Occipital lobe (tissue), 2 donors: ENCODE measurements around the gene MAP4K5. TPM values are rescaled to one million over a fixed set of nuclear protein-coding genes. Genes with fewer than 3 reads are reported as not detected.

Experiments used
- DNase-seq: peaks from one replicate; lab custom pipeline; 2025; lab: John Stamatoyannopoulos, UW
- total RNA-seq: library from RNA; depleted of rRNA; stranded (reverse); fragments of >200 nt; gene quantifications from one replicate; pipeline ENCODE4 v1.2.3, GENCODE V29; 2014

The MAP4K5 gene
- total RNA-seq, 1 donor from 2014 or later, result 148 TPM

- DNase-seq, result no peak
Measured at GRCh38 chr14:50477760-50478159, 54.6 kb downstream of the MAP4K5 start.

DNA sequence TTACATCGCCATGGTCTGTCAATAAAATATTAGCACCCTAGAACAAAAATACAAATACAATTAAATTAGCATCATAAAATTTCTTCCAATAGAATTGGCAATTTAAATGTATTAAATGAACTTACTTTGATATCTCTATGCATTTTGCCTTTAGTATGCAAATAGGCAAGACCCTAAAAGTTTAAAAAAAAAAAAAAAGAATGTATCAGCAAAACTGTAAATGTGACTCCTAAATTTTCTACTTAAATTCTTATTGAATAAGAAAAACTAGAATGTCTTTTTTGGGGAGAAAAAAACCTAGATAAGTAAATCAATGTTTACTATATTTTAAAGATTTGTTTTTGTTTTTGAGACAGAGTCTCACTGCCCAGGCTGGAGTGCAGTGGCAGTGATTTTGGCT, 56.2 kb downstream of the MAP4K5 start:
- DNase-seq, result no peak

GRCh38 chr14:50475460-50475859, 56.9 kb downstream of the MAP4K5 start:
- DNase-seq, result no peak

- DNase-seq, result no peak
Measured at GRCh38 chr14:50471838-50472465, 60.4 kb downstream of the MAP4K5 start.

DNA sequence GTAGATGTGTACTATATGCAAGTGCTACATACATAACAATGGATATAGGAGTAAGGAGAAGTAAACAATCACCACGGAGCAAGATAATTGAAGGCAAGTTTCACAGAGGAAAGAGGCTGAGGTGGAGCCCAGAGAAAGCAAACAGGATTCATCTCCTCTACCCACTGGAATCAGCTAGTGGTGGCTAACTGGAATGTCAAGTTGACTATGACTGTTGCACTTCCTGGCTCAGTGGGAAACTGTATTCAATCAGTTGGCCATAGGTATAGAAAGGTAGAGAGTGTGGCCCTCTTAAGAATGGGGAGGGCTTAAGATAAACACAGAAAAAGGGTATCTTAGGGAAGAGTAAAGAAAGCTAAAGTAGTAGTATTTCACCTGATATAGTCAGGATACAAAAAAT, 62.4 kb downstream of the MAP4K5 start:
- no peak for DNase-seq

DNA sequence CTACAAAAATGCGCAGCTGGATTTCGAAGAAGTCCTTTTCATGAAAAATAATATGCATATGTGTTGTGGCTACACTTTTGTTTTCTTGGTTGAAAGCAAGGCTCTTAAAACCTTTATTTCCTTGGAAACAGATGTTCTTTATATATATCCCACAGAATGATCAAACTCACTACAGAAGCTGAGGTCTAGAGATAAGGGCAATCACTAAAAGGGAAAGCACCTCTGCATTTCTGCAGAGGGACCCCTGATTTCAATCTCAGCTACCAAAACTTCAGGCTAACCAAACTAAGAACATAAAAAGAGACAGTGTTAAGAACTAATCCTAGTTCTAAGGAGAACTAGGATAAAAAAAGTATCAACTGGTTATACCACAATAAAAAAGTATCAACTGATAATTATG, 70.3 kb downstream of the MAP4K5 start:
- DNase-seq, result no peak

DNA sequence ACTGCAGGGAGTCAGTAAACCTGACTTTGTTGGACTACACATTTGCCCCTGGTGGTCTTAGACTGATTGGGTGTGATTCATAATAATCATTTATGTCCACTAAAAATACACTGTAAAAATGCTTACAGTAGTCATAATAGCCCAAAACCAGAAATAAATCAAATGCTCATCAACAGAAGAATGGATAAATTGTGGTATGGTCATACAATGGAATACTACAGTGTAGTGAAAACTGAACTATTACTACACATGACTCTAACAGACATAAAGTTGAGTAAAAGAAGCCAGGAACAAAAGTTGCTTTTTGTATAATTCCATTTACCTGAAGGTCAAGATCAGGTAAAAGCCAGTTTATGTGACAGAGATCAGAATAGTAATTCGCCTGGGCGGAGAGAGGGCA, 78.5 kb downstream of the MAP4K5 start:
- DNase-seq, result no peak

- no peak for DNase-seq
Measured at GRCh38 chr14:50452979-50453705, 79.2 kb downstream of the MAP4K5 start.

DNA sequence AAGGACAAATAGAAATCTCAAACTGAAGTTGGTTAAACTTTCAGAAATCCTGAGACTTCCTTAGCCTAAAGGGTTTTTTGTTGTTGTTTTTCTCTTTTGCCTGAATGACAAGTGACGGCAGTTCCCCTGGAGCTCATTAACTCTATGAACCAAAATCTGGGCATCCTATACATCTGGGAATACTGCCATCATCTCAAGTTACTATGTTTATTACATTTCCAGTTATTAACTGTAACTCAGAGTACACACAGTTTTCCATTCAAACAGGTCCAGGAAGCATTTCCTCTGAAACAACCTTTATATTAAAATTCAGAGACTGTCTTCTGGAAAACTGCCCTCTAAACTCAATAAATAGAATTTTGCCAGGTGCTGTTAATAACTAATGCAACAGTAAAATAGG, 80.1 kb downstream of the MAP4K5 start:
- DNase-seq, result no peak

DNA sequence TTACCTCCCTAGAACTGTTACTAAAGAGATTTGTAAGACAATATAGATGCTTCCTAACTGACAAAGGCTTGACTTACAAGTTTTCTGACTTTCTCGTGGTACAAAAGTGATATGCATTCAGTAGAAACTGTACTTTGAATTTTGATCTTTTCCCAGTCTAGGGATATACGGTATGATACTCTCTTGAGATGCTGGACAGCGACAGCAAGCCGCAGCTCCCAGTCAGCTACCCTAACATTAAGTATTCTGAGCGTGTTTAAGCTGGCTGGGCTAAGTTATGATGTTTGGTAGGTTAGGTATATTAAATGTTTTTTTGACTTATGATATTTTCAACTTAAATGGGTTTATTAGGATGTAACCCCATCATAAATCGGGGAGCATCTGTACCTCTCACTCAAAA, 80.5 kb downstream of the MAP4K5 start:
- no peak for DNase-seq

DNA sequence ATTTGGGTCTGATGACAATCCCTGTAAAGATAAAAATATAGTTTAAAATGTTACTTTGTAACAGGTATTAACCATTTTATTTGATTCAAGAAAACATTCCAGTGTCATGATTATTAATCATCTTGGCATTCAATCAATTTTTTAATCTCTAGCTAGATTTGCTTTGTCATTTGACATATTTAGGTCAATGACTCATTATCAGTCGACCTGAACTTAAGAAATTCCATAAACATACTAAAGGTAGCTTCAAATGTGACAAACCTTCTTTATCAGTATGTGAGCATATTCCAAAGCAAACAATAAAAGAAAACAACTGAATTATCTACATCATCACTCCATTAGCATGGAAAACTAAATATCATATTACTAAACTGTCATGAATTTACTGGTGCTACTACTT, 84.9 kb downstream of the MAP4K5 start:
- DNase-seq, result no peak

- DNase-seq, result no peak
Measured at GRCh38 chr14:50434528-50434927, 97.8 kb downstream of the MAP4K5 start.

GRCh38 chr14:50432131-50432530, 100.2 kb downstream of the MAP4K5 start:
- DNase-seq, result no peak

DNA sequence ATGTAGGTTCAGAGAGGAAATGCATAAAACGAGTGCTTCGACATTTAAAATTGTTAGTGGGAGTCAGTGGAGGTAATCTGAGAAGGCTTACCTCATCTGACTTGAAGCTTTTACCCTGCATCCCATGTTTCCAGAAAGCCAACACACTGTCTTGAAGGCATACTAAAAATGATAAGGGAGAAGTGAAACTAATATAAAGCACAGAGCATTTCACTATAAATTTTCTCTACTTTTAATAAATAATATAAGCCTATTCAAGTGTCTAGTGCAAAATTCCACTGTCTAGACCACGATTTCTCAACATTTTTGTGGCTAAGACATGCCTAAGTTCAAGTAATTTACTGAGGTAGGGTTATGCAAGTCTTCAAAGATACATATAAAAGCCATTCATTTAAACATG, 106.6 kb downstream of the MAP4K5 start:
- no peak for DNase-seq

DNA sequence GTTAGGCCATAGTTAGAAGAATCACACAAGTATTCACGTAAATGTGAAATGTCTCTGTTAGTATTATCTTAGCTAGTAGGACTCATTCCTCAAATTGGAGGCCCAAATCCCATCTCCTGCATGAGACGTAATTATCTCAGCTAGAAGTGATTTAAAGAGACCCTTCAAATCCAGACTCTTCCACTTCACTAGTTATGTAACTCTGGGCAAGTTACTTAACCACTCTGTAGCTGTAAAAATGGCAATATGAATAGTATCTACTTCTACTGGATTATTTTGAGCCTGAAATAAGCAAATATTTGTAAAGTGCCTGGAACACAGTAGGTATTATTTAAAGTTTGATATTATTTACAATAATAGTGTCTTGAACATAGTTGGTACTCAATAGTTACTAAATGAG, 107.3 kb downstream of the MAP4K5 start:
- DNase-seq, result no peak

DNA sequence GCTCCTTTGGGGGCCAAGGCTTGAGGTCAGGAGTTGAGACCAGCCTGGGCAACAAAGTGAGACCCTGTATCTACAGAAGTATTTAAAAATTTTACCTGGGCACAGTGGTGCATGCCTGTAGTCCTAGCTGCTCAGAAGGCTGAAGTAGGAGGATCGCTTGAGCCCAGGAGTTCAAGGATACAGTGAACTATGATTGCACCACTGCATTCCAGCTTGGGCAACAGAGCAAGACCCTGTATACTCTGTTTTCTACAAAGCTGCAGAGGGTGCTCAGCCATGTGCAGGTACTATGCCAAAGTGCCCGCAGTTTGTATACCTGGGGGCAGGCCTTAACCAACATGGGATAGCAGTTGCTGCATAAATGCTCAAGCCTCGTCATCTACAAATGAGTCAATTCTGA, 108.8 kb downstream of the MAP4K5 start:
- no peak for DNase-seq

DNA sequence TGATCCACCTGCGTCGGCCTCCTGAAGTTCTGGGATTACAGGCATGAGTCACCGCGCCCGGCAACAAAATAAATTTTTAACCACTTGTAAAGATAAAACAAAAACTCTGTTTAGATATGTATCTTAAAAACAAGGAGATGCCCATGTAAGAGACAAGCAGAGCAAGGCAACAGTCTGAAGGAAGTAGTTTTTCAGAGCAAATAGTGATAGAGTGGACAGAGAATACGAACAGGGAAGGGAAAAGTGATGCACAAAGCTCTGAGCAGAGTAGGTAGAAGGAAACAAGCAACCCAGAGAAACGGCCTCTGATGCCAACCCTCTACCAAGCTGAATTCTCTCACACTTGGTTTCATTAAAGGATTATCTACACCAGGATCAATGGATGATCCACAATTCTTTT, 110.9 kb downstream of the MAP4K5 start:
- DNase-seq, result no peak

- DNase-seq, result no peak
Measured at GRCh38 chr14:50417853-50418252, 114.5 kb downstream of the MAP4K5 start.

DNA sequence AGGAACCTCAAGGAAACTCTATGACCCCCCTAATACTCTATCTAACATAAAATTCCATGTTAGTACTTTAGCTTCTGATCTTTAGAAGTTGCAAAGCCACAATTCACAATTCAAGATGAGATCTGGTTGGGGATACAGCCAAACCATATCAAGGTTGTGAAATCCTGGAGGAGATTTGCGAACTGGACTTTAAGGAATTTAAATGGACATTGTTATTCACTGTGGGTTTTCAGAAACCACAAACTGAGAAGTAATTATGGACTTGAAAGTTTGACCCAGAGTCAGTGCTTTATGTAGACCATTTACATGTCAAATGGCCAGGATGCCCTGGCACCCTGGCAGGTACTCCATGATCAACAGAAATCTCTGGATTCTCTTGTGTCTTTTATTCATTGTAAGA, 121.4 kb downstream of the MAP4K5 start:
- no peak for DNase-seq

- DNase-seq, result no peak
Measured at GRCh38 chr14:50410071-50410470, 122.3 kb downstream of the MAP4K5 start.

- DNase-seq, result no peak
Measured at GRCh38 chr14:50407111-50407812, 125.1 kb downstream of the MAP4K5 start.

- DNase-seq, result no peak
Measured at GRCh38 chr14:50403419-50403818, 128.9 kb downstream of the MAP4K5 start.

GRCh38 chr14:50402965-50403364, 129.4 kb downstream of the MAP4K5 start:
- DNase-seq, result no peak
